Lower lobe of right lung (tissue), 2 donors: ENCODE results near the gene THRA. TPM values are rescaled to one million over a fixed set of nuclear protein-coding genes. Genes with fewer than 3 reads are reported as not detected.

Experiments
- ATAC-seq, 2 donors: fragments of 200-7000 bp; cut with Tn5 transposase; one replicate each; pipeline ENCODE4 v1.9.1; 2020 to 2022; ENCODE audit warnings: mild to moderate bottlenecking in 2 of 2, moderate library complexity in 2 of 2
- DNase-seq: peaks from one replicate; pipeline ENCODE4 v3.0.0-alpha.2; 2020
- H3K27ac ChIP-seq: fragments of 200-600 bp; one replicate; pipeline ENCODE4 v1.8.0; 2022
- H3K27me3 ChIP-seq: fragments of 200-600 bp; one replicate; pipeline ENCODE4 v1.8.0; 2022; ENCODE audit warnings: low read depth
- H3K36me3 ChIP-seq: fragments of 200-600 bp; one replicate; pipeline ENCODE4 v1.8.0; 2022; ENCODE audit warnings: mild to moderate bottlenecking
- H3K4me1 ChIP-seq: fragments of 200-600 bp; one replicate; pipeline ENCODE4 v1.8.0; 2022
- H3K4me3 ChIP-seq: fragments of 200-600 bp; one replicate; pipeline ENCODE4 v1.8.0; 2022; ENCODE audit warnings: mild to moderate bottlenecking
- H3K9me3 ChIP-seq: fragments of 200-600 bp; one replicate; pipeline ENCODE4 v1.8.0; 2022
- CTCF ChIP-seq: fragments of 200-600 bp; IDR thresholded peaks from one replicate; pipeline ENCODE4 v1.8.0; 2022; ENCODE audit warnings: antibody characterized with exemption, mild to moderate bottlenecking
- intact Hi-C: fragments of 100-400 bp; cut with DNase I; formaldehyde crosslinking; loops from one replicate; pipeline ENCODE4 v1.11.0; 2022
- total RNA-seq: library from RNA; stranded (reverse); fragmentation: NEBNext Ultra II Directional; extraction: Animal tissue kit (Norgen Biotek cat#: 25700); gene quantifications from one replicate; pipeline ENCODE4 v1.2.1, GENCODE V29; 2021
- donor health status: DM: no; HTN: yes; CAD: no; lungs with severe emphysema.

THRA gene
- total RNA-seq, 1 donor from 2014 or later: 50.1 TPM

GRCh38 chr17:40112191-40112711 is 49.5 kb downstream of the THRA start:
- ATAC-seq: no peak
- Histone ChIP-seq H3K9me3 (no peaks in the 10 kb centered on the region), H3K27ac (peak overlapping the region; percentile 90), H3K4me3 (no peak overlapping the region), H3K4me1 (peaks cover 68% of the 10 kb centered on the region), H3K27me3 (no peaks in the 10 kb centered on the region), H3K36me3 (no peaks in the 10 kb centered on the region)
- no peak for DNase-seq
- TF ChIP-seq CTCF: no peak
- intact Hi-C loops: no loop called here

GRCh38 chr17:40112718-40113109 is 49.9 kb downstream of the THRA start:
- Histone ChIP-seq H3K4me3 (peak overlapping the region; percentile 61), H3K36me3 (no peaks in the 10 kb centered on the region), H3K4me1 (peaks cover 64% of the 10 kb centered on the region), H3K27ac (peak overlapping the region; percentile 90), H3K9me3 (no peaks in the 10 kb centered on the region), H3K27me3 (no peaks in the 10 kb centered on the region)
- intact Hi-C loops: no loop called here
- TF ChIP-seq CTCF: no peak
- no peak for ATAC-seq
- DNase-seq: no peak

GRCh38 chr17:40113110-40113906 is 50.5 kb downstream of the THRA start:
- intact Hi-C loops: no loop called here
- no peaks in the 10 kb centered on the region for H3K27me3 ChIP-seq
- ATAC-seq: peak; percentile 88 to 90
- peak; percentile 92 for DNase-seq
- H3K4me3 ChIP-seq: peak overlapping the region; percentile 61
- H3K9me3 ChIP-seq: no peaks in the 10 kb centered on the region
- H3K27ac ChIP-seq: peak overlapping the region; percentile 90
- no peaks in the 10 kb centered on the region for H3K36me3 ChIP-seq
- peaks cover 58% of the 10 kb centered on the region for H3K4me1 ChIP-seq
- peak; percentile 86 for TF ChIP-seq CTCF

- Histone ChIP-seq H3K36me3 (no peaks in the 10 kb centered on the region), H3K4me3 (peak overlapping the region; percentile 61), H3K4me1 (peaks cover 52% of the 10 kb centered on the region), H3K9me3 (no peaks in the 10 kb centered on the region), H3K27ac (peak overlapping the region; percentile 90), H3K27me3 (no peaks in the 10 kb centered on the region)
- intact Hi-C loops: no loop called here
- DNase-seq (no peak), ATAC-seq (no peak)
- no peak for TF ChIP-seq CTCF
These were observed 51.1 kb downstream of the THRA start for GRCh38 chr17:40113907-40114245.

- no peak for TF ChIP-seq CTCF
- Histone ChIP-seq H3K9me3 (no peaks in the 10 kb centered on the region), H3K27me3 (no peaks in the 10 kb centered on the region), H3K4me1 (peaks cover 42% of the 10 kb centered on the region), H3K36me3 (no peaks in the 10 kb centered on the region), H3K4me3 (no peak overlapping the region), H3K27ac (no peak overlapping the region)
- intact Hi-C loops: no loop called here
- ATAC-seq (no peak), DNase-seq (no peak)
These were observed 52.3 kb downstream of the THRA start for GRCh38 chr17:40115101-40115436.
